GM21723 (cell line): ENCODE results near the gene CABP2.
"Not testable (repeated sequence)": the region's sequence is repeated elsewhere in the genome, so short reads cannot be mapped to it uniquely, and the experiment has no call there.

Experiments used
- ATAC-seq: cut with Tn5 transposase; IDR thresholded peaks from one replicate; pipeline ENCODE4 v1.9.1; 2021; ENCODE audit warnings: mild to moderate bottlenecking, moderate library complexity; ENCODE audit not compliant: unreplicated experiment

The CABP2 gene

GRCh38 chr11:67482275-67482826 lies 40.9 kb downstream of the CABP2 start:
- ATAC-seq = peak; percentile 0

GRCh38 chr11:67477344-67478050 lies 45.7 kb downstream of the CABP2 start:
- ATAC-seq = not testable (repeated sequence)

GRCh38 chr11:67476692-67477091 lies 46.6 kb downstream of the CABP2 start:
- not testable (repeated sequence) for ATAC-seq

GRCh38 chr11:67472882-67473281 lies 50.4 kb downstream of the CABP2 start:
- ATAC-seq = no peak

GRCh38 chr11:67470337-67471002 lies 52.8 kb downstream of the CABP2 start:
- ATAC-seq = no peak

- no peak for ATAC-seq
Observed at GRCh38 chr11:67469508-67469811, 53.8 kb downstream of the CABP2 start.
